ENCODE data around the gene NTM.

The NTM gene

DNA sequence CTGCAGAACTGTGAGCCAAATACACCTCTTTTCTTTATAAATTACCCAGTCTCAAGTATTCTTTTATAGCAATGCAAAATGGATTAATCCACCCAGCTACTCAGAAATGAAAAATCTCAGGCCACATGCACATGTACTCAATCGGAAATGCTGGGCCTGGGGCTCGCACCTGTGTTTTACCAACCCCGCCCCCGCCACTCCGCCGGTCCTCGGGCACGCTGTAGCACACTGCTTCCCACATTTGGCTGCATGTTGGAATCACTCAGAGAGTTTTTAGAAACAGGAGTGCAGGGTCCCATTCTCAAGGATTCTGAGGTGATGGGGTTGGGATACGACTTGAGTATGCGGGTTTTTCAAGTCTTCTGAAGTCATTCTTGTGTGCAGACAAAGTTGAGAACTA lies 284.4 kb downstream of the NTM start:
- TF ChIP-seq, protein P1, sequence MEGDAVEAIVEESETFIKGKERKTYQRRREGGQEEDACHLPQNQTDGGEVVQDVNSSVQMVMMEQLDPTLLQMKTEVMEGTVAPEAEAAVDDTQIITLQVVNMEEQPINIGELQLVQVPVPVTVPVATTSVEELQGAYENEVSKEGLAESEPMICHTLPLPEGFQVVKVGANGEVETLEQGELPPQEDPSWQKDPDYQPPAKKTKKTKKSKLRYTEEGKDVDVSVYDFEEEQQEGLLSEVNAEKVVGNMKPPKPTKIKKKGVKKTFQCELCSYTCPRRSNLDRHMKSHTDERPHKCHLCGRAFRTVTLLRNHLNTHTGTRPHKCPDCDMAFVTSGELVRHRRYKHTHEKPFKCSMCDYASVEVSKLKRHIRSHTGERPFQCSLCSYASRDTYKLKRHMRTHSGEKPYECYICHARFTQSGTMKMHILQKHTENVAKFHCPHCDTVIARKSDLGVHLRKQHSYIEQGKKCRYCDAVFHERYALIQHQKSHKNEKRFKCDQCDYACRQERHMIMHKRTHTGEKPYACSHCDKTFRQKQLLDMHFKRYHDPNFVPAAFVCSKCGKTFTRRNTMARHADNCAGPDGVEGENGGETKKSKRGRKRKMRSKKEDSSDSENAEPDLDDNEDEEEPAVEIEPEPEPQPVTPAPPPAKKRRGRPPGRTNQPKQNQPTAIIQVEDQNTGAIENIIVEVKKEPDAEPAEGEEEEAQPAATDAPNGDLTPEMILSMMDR (IDR thresholded peaks at IDR 0.05; ENCODE audit: low read depth, low read length): no peak
- no peak for DNase-seq (ENCODE audit: low read depth in 2 of 2)
- no peak overlapping the region for H3K4me3 ChIP-seq (replicated peaks in 1 of 2; ENCODE audit: low read depth in 2 of 2, low read length in 2 of 2)

DNA sequence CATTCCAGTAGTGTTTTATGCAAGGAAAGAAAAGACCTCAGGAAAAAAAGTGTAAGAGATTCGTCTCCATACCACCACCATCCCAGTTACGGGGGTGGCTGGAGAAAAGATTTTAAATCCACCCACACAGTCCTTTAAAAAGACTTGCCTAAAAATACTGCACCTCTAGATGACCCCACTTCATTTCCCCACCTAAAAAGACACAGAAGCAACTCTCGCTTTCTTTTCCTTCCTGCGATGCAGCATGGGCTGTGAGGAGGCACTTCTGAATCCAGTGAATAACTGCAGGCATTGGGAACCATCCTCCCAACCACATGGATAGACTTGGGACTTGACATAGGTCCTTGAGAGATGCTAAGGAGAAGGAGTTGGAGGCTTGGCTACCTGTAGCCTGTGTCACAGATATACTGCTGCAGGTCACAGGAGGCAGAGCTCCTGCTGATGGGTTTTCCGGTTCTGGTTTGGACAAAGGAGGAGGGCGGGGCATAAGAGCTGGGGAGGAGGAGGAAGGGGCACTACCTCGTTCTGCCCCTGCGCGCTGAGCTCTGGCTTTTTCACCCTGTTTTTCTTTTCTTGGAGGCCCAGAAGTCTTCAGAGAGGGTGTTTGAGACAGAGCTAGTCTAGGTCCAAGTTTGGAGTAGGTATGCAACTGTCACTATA lies 285.9 kb downstream of the NTM start:
- TF ChIP-seq, protein P1 (IDR thresholded peaks at IDR 0.05; ENCODE audit: low read depth, low read length): no peak
- no peak for DNase-seq (ENCODE audit: low read depth in 2 of 2)
- H3K4me3 ChIP-seq (replicated peaks in 1 of 2; ENCODE audit: low read depth in 2 of 2, low read length in 2 of 2): no peak overlapping the region

DNA sequence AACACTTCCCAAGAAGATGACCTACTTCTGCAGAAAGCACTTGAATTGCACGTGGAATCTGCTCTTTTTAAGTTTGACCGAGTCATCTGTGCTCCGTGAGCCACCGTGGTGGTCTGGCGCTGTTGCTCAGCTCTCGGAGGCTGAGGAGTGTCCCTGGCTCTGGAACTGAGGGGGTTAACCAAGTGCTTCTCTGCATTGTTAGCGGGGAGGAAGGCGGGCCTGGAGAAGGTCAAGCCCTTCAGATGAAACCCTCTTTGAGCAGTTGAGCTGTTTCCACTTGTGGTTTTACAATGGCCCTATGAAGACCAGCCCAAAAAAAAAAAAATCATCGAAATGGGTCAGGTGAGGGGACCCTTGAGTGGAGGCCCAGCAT lies 286.4 kb downstream of the NTM start:
- no peak for DNase-seq (ENCODE audit: low read depth in 2 of 2)
- H3K4me3 ChIP-seq (replicated peaks in 1 of 2; ENCODE audit: low read depth in 2 of 2, low read length in 2 of 2): no peak overlapping the region
- TF ChIP-seq, protein P1 (IDR thresholded peaks at IDR 0.05; ENCODE audit: low read depth, low read length): no peak

DNA sequence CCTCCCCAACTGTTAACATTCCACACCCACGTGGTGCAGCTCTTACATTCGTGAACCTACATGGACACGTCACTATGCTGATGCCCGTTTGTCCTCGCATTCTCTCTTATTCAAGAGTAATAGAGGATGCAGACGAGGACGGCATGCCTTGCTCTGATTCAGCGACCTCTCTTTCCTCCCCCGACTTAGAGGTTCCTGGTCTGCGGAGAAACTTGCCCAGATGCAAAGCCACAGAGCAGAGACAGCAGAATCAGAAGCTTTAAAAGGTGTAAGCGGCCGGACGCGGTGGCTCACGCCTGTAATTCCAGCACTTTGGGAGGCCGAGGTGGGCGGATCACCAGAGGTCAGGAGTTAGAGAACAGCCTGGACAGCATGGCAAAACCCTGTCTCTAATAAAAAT lies 288.0 kb downstream of the NTM start:
- H3K4me3 ChIP-seq (replicated peaks in 1 of 2; ENCODE audit: low read depth in 2 of 2, low read length in 2 of 2): no peak overlapping the region
- TF ChIP-seq, protein P1 (IDR thresholded peaks at IDR 0.05; ENCODE audit: low read depth, low read length): no peak

DNA sequence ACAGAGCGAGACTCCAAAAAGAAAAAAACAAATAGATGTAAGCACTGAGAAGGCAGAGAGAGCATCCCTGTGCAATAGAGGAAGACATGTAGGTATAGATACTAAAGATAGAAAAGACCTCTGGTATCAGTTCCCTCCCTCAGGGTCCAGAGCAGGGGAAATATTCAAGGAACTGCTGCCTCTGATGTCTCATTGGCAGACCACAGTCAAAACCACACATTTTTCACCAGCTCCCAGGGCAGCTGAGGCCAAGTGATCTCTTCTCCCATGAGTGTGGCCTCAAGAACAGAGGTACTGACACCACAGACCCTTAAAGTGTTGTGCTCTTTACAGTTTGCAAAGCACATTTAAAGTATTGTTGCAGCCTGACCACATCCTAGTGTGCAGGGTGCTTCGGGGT lies 288.5 kb downstream of the NTM start:
- no peak for DNase-seq (ENCODE audit: low read depth in 2 of 2)
- TF ChIP-seq, protein P1 (IDR thresholded peaks at IDR 0.05; ENCODE audit: low read depth, low read length): no peak
- no peak overlapping the region for H3K4me3 ChIP-seq (replicated peaks in 1 of 2; ENCODE audit: low read depth in 2 of 2, low read length in 2 of 2)

More for the DNA sequence above, 288.0 kb downstream of the NTM start:
- DNase-seq (ENCODE audit: low read depth in 2 of 2): no peak

DNA sequence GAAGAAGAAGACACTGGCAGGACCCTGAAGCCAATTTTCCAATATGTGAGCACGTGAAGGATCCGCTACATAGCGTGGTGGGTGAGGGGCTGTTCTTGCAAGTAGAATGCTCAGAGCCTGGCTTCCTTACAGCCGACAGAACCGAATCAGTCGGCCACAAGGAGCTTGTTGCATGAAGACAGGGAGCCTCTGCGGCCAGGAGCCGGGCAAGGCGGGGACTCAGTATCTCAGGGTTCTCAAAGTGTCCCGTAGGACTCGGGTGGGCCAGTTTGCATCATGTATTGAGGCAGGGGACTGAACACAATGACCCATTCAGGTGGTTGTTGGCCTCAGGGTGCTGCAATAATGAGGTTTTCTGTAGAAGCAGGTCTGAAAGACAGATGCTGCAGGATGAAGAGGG lies 289.5 kb downstream of the NTM start:
- TF ChIP-seq, protein P1 (IDR thresholded peaks at IDR 0.05; ENCODE audit: low read depth, low read length): no peak
- H3K4me3 ChIP-seq (replicated peaks in 1 of 2; ENCODE audit: low read depth in 2 of 2, low read length in 2 of 2): no peak overlapping the region
- DNase-seq (ENCODE audit: low read depth in 2 of 2): no peak

DNA sequence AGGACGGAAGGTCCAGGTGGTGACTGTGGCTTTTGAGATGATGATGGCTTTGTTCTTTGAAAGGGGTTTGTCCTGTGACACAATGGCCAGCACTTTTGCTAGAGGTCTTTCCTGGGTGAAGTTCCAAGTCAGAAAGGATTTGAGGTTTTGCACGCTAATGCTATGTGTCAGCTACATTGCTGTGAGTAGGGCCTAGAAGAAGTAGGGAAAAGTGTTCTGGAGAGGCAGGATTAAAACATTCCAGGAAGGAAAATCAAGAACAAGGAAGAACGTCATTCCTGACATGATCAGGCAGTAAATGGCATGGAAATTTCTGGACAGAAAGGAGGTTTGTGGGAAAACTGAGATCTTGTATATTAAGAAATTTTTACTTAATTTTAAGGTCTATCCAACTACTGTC lies 290.7 kb downstream of the NTM start:
- TF ChIP-seq, protein P1 (IDR thresholded peaks at IDR 0.05; ENCODE audit: low read depth, low read length): no peak
- no peak for DNase-seq (ENCODE audit: low read depth in 2 of 2)
- no peak overlapping the region for H3K4me3 ChIP-seq (replicated peaks in 1 of 2; ENCODE audit: low read depth in 2 of 2, low read length in 2 of 2)
